ENCODE data around the gene HELZ2.

DNA sequence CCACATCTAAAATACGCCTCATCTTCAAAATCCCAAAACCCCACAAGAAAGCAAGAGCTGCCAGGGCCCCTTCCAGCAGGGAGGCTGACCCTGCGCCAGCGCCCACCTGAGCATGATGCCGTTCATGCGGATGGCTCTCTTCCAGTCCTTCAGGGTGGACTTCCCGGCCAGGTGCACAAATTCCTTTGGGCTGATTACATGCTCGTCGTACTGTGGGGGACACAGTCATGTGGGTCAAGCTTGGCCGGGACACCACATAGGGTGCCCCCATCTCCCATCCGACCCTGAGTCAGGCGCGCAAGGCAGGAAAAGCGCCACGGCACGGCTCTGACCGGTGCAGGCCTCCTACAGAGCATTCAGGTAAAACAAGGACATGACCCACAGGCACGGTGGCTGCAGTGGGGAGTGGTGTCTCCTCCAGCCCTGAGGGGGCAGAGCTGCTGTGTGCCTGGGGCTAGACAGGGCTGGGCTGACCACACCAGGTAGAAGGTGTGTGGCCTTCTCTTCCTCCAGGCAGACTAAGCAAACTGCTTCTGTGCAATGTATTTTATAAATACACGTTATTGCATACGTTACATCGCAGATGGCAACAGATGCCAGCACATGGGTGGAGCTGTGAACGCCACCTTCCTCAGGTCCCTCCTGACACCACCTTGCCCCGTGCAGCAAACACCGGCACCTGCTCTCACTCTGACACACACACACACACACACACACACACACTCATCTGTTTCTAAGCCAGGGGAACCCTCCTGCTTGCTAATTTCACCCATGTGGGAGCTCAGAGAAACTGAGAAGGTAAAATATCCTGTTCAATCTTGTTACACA is 23.8 kb upstream of the HELZ2 start:
- no peak for TF ChIP-seq CTCF (IDR thresholded peaks at IDR 0.05)
- no peak for TF ChIP-seq POLR2A (IDR thresholded peaks at IDR 0.05)
- TF ChIP-seq EP300 (IDR thresholded peaks at IDR 0.05) = no peak
